ENCODE data around the gene MOCS1.

MOCS1 gene

DNA sequence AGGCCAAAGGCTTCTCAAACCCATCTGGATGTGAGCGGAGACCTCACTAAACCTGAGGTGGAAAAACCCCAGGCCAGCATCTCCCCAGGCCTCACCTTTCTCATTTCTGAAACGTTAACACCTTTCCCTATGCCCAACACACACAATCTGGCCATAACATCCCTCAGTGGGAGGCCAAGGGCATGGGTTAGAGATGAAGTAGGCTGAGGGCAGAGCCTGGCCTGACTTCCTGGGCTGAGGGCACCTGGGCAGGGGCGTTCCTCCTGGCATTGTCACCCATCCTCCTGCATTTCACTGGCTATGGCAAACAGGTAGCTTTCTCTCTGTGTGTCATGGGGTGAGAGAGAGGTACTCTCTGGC is 8.4 kb downstream of the MOCS1 start:
- peaks cover 5% of the 10 kb centered on the region for H3K9me3 Mint-ChIP-seq
- TF ChIP-seq, protein P1, sequence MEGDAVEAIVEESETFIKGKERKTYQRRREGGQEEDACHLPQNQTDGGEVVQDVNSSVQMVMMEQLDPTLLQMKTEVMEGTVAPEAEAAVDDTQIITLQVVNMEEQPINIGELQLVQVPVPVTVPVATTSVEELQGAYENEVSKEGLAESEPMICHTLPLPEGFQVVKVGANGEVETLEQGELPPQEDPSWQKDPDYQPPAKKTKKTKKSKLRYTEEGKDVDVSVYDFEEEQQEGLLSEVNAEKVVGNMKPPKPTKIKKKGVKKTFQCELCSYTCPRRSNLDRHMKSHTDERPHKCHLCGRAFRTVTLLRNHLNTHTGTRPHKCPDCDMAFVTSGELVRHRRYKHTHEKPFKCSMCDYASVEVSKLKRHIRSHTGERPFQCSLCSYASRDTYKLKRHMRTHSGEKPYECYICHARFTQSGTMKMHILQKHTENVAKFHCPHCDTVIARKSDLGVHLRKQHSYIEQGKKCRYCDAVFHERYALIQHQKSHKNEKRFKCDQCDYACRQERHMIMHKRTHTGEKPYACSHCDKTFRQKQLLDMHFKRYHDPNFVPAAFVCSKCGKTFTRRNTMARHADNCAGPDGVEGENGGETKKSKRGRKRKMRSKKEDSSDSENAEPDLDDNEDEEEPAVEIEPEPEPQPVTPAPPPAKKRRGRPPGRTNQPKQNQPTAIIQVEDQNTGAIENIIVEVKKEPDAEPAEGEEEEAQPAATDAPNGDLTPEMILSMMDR (IDR thresholded peaks at IDR 0.05): no peak
- no peak for DNase-seq
- no peak overlapping the region for H3K4me3 Mint-ChIP-seq
- peaks cover 8% of the 10 kb centered on the region for H3K27me3 Mint-ChIP-seq (ENCODE audit: low read depth, poor library complexity)
- peaks cover 57% of the 10 kb centered on the region for H3K36me3 Mint-ChIP-seq (ENCODE audit: low read depth)
- peaks cover 16% of the 10 kb centered on the region for H3K4me1 Mint-ChIP-seq
- no peak overlapping the region for H3K27ac Mint-ChIP-seq

DNA sequence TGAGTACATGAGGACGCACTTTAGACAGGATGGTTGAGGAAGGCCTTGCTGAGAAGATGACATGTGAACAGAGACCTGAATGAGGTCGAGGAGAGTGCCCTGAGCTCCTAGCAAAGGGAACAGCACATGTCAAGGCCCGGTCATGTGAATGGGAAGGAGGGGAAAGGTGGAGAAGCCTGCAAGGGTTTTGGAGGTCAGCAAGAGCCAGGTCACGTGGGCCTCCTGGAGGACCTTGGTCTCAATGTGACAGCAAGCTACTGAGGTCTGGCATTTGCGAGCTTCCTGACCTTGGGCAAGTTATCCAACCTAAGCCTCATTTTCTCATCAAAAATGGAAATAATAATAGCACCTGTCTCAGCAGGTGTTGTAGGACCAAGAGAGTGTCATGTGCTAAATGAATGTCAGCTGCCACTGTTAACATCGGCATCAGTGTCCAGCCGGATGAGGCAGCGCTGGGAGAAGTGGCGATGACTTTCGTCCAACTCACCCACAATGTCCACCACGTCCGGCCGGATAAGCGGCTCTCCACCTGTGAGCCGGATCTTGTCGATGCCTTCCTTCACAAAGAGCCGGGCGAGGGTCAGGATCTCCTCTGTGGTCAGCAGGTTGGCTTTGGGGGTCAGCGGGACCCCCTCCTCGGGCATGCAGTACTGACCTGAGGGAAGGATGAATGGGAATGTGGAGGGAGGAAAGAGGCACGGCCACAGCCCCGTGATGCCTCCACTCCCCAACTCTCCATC is 8.9 kb downstream of the MOCS1 start:
- TF ChIP-seq, protein P1 (IDR thresholded peaks at IDR 0.05): no peak
- Mint-ChIP-seq H3K36me3 (ENCODE audit: low read depth) (peaks cover 63% of the 10 kb centered on the region), H3K4me1 (peaks cover 14% of the 10 kb centered on the region), H3K4me3 (no peak overlapping the region), H3K27me3 (ENCODE audit: low read depth, poor library complexity) (peaks cover 8% of the 10 kb centered on the region), H3K9me3 (peaks cover 5% of the 10 kb centered on the region), H3K27ac (no peak overlapping the region)
- DNase-seq: no peak

DNA sequence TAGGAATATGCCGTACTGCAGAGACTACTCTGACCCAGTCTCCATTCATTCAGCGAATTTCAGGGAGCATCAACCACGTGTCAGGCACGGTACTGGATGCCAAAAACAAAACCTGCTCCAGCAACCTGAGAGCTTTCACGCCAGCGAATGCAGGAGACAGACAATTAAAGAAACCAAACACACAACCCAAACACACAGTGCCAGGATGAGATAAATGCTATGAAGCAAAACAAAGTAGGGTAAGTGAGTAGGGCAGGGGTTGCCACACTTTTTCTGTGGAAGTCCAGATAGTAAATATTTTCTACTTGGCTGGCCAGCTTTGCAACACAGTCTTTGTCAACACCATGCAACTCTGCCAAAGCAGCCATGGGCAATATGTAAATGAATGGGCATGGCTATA is 10.0 kb downstream of the MOCS1 start:
- no peak overlapping the region for H3K27ac Mint-ChIP-seq
- H3K4me3 Mint-ChIP-seq: no peak overlapping the region
- H3K4me1 Mint-ChIP-seq: peaks cover 4% of the 10 kb centered on the region
- peaks cover 67% of the 10 kb centered on the region for H3K36me3 Mint-ChIP-seq (ENCODE audit: low read depth)
- H3K9me3 Mint-ChIP-seq: peaks cover 5% of the 10 kb centered on the region
- peaks cover 8% of the 10 kb centered on the region for H3K27me3 Mint-ChIP-seq (ENCODE audit: low read depth, poor library complexity)
- no peak for DNase-seq
- TF ChIP-seq, protein P1 (IDR thresholded peaks at IDR 0.05): no peak

DNA sequence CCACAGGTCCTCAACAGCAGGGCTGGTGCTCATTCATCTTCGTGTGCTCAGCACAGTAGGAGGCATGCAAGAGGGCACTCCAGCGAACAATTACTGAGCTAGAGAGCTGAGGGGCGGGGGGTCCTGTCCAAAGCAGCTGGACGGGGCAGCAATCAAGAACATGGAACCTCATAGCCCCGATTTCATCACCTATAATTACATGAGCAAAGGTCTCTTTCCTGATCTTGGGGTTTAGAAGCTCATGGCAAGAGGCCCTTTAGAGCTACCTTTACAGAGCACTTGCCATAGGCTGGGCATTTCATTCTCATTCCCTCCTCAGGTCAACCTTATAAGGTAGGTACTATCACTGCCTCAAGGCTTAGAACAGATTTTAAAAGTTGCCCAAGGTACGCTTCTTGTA is 10.4 kb downstream of the MOCS1 start:
- DNase-seq: no peak
- peaks cover 8% of the 10 kb centered on the region for H3K27me3 Mint-ChIP-seq (ENCODE audit: low read depth, poor library complexity)
- H3K9me3 Mint-ChIP-seq: peaks cover 5% of the 10 kb centered on the region
- peaks cover under 1% of the 10 kb centered on the region for H3K4me1 Mint-ChIP-seq
- H3K4me3 Mint-ChIP-seq: no peak overlapping the region
- TF ChIP-seq, protein P1 (IDR thresholded peaks at IDR 0.05): no peak
- H3K27ac Mint-ChIP-seq: no peak overlapping the region
- H3K36me3 Mint-ChIP-seq (ENCODE audit: low read depth): peaks cover 67% of the 10 kb centered on the region

DNA sequence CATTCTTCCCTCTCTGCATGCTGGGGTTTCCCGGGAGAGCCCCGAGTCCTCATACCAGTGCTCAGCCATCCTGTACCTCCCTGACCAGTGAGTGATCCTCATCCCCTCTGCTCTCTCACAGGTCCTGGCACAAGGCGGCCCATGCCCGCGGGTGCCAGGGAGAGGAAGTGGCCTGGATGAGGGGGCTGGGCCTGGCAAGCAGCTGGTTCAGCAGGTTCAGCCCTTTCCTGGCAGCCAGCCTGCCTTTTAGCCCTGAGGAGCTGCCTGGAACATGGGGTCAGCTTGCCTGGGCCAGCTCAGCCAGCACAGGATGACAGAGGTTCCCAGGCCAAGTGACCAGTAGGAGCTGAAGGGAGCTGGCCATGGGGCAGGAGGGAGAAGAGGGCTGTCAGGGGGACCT is 10.9 kb downstream of the MOCS1 start:
- Mint-ChIP-seq H3K4me3 (no peak overlapping the region), H3K9me3 (peaks cover 5% of the 10 kb centered on the region), H3K27me3 (ENCODE audit: low read depth, poor library complexity) (peaks cover 8% of the 10 kb centered on the region), H3K36me3 (ENCODE audit: low read depth) (peaks cover 67% of the 10 kb centered on the region), H3K4me1 (no peaks in the 10 kb centered on the region), H3K27ac (no peak overlapping the region)
- TF ChIP-seq, protein P1 (IDR thresholded peaks at IDR 0.05): no peak
- no peak for DNase-seq

DNA sequence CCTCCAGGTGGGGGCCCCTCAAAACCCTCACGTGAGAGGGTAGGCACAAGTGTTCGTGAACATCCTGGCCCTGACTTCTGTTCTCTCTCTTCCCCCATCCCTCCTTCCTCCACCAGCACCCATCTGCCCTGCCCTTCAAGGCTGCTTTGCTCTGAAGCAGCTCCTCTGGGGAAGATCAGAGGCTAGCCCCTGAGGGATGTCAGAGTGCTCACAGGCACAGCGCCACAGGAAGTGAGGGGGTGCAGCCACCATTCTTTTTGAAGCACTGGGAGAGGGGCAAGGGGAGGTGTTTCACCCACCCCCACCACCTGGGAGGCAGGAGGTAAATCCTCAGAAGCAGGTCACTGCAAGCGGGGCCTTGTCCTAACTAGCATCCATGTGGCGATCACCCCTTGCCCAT is 11.4 kb downstream of the MOCS1 start:
- H3K27ac Mint-ChIP-seq: no peak overlapping the region
- no peaks in the 10 kb centered on the region for H3K4me1 Mint-ChIP-seq
- DNase-seq: no peak
- peaks cover 5% of the 10 kb centered on the region for H3K9me3 Mint-ChIP-seq
- peaks cover 69% of the 10 kb centered on the region for H3K36me3 Mint-ChIP-seq (ENCODE audit: low read depth)
- TF ChIP-seq, protein P1 (IDR thresholded peaks at IDR 0.05): no peak
- H3K4me3 Mint-ChIP-seq: no peak overlapping the region
- peaks cover 8% of the 10 kb centered on the region for H3K27me3 Mint-ChIP-seq (ENCODE audit: low read depth, poor library complexity)

All from nephron progenitor cell (in vitro differentiated cells).